Ecto neural progenitor cell (in vitro differentiated cells): Measurements from ENCODE around the gene GSN.

Experiments
- DNase-seq: peaks from one replicate; pipeline ENCODE4 v3.0.0-alpha.2; 2018; ENCODE audit warnings: low spot score

GSN gene

DNA sequence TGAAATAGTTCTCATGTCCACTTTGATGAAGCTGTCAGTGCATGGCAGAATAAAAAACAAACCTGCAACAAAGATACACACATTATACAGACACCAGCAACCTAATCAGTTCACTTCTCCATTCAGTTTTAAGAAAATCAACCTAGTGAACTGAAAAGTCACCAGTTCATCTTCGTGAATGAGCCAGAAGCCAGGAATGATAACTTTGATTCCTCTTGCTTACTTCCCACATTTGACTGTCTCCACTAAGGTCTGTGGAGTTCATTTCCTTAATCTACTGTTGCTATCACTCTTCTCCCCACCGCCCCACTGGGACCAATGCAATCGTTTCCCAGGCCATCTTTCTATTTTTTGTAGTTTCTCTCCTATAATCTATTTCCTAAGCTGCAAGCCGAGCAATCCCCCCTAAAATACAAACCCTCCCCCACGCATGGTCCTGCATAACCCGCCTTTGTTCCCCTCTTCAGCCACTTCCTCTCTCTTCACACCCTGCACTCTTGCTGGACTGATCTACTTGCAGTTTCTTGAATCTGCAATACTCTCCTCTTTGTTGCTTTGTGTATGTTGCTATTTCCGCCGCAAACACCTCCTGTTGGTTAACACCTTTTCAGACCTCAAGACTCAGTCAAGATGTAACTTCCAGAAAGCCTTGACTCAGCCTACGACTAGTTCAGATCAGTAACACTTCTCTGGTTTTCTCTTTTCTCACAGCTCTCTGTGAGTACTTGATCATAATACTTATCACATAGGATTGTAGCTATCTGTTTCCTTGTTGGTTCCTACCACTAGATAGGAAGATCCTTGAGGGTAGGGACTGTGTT lies 85.5 kb downstream of the GSN start:
- no peak for DNase-seq

- DNase-seq, result no peak
Measured at GRCh38 chr9:121354141-121354540, 86.2 kb downstream of the GSN start.

GRCh38 chr9:121354762-121355161 lies 86.8 kb downstream of the GSN start:
- no peak for DNase-seq

GRCh38 chr9:121357011-121357410 lies 89.0 kb downstream of the GSN start:
- no peak for DNase-seq

DNA sequence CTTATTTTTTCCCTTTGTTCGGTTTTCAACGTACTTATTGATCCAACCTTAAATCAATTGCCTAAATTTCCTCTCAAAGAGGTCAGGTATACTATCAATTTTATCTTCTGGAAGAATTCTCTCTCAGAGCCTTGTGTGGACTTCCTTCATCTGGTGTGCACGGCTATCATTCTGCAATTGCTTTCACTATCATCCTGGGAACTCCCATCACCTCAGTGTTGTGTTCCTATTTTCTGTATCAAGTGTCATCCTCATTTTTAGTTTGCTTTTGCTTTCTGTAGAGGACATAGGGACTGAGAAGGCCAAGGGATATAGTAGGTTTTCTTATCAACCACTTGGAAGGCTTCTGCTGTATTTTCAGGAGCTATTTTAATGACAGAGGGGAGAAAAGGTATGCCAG lies 90.8 kb downstream of the GSN start:
- DNase-seq, result no peak

- DNase-seq, result no peak
Measured at GRCh38 chr9:121359351-121360294, 91.7 kb downstream of the GSN start.

DNA sequence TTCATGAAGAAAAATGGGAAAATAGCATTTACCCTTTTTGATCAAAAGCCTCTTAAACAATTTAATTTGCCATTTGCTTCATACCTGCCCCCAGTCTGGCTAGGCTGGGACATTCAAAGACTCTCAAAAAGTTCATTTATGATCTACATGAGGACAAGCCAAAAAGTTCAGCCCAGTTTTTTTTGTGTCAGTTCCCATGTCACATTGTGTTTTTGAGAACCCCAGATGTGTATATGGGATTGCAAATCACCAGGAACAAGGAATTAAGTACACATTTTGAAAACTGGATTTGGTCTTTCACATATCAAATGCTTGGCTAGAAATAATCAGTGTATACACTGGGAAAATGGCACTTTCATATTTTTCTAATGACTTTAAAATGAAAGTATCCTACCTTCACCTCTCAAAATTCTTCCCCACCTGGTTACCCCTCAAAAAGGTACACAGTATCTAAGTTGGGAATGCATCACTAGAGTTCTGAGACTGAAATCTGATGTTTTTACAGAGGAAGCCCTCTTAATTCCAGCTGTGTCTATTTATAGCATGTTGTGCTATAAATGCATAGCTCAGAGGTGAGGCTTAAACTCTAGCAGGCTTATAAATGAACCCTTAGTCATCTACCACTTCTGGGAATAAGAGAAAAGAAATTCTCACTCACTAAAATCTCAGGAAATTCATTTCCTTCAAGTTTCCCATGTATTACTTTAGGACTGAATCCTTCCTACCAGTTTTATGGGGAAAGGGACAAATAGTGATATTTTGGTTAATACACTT lies 92.8 kb downstream of the GSN start:
- DNase-seq, result no peak

DNA sequence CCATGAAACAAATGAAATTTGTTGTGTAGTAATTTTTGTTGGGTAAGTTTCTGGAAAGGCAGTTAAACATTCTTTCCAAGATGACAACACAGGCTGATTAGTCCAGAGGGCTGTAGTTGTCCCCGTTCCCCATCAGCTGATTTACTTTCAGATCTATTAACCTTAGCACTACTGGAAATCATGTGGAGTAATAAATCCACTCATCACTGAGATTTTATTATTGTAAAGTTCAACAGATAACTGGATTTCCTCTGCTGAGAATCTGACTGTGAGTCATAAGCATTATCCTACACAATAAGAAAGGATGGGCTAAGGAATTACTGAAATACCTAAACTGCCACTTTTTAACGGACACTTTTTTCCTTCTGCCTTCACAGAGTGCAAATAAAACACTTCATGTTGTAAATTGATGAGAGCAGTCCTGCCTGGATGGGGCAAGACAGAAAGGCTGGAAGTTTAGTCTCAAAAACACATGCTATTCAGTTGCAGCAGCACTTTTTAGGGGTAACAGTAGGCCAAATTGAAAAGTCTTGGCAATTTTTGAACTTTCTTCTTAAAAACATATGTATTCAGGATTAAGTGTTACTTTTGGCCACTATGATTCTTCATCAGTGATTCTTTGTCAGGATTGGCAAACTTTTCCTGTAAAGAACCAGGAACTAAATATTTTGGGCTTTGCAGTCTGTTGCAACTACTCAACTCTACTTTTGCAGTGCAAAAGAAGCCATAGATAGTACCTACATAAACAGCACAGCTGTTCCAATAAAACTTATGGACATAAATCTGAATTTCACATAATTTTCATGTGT lies 95.1 kb downstream of the GSN start:
- DNase-seq, result no peak

GRCh38 chr9:121363622-121363961 lies 95.6 kb downstream of the GSN start:
- DNase-seq, result no peak

DNA sequence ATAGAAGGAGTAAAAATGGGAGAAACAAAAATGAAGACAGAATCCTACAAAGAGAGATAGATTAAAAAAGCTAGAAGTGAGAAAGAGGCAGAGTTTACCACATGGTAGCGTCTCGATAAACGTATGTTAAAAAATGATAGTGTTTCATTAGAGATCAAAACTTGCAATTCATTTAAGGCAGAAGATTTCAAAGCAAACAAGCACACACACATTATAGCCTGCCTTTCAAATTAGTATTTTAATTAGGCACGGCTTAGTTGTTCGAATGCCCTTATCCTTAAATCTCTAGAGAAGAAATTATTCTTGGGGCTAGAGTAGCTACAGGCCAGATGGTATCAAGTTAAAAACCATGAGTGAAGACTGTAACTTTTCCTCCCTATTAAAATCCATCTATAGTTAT lies 96.1 kb downstream of the GSN start:
- no peak for DNase-seq

GRCh38 chr9:121364886-121365285 lies 96.9 kb downstream of the GSN start:
- DNase-seq, result no peak

- DNase-seq, result no peak
Measured at GRCh38 chr9:121365564-121365963, 97.6 kb downstream of the GSN start.

GRCh38 chr9:121366611-121367192 lies 98.7 kb downstream of the GSN start:
- DNase-seq, result no peak

DNA sequence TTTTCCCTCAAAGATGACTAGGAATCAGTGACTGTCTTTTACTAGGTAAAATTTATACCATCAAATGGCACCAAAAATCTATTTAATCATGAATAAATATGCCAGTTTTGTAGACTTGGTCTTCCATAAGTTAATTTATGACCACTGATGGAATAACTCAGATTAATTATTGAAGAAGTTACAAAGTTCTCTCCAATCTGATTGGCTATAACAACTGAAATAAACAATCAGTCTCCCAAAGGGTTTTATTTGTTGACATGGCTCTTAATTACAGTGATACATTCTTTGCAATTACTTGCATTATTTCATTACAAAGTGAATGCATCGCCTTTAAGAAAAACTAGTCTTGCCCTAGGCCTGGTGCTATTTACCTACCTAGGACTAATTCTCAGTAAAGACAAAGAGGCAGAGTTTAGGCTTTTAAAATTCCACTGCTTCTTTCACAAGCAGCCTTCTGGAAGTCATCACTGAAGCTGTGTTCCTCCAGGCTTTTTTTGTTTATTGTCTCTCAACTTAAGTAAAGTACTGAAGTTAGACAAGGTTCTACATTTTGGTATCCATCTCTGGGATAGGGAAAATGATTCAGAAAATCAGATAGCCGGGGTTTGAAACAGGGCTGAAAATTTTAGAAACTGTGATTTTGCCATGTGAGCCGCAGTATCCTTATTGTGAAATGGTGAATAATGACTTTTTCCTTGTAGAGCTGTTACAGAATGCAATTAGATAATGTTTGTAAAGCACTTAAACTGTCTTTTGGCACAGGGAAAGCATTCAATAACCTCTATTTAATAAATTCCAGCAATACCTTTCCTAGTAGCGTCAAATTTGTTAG lies 99.6 kb downstream of the GSN start:
- DNase-seq, result no peak

DNA sequence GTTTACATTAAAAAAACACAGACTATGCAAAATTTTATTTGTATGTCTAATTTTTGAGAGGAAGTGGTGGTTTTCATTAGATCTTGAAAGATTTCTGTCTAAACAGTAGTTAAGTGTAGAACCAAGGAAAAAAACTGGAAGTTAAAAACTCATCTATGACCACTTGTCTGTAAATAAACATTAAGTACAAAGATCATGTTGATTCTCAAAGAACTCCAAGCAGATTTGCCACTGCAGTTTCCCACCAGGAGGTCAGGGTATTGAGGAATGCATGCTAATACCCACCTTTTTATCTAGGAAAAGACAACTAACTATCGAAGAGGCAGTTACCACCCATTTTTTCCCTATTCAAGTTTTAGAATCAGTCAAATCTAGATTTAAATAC lies 100.2 kb downstream of the GSN start:
- DNase-seq, result no peak

- DNase-seq, result no peak
Measured at GRCh38 chr9:121368745-121369144, 100.8 kb downstream of the GSN start.

DNA sequence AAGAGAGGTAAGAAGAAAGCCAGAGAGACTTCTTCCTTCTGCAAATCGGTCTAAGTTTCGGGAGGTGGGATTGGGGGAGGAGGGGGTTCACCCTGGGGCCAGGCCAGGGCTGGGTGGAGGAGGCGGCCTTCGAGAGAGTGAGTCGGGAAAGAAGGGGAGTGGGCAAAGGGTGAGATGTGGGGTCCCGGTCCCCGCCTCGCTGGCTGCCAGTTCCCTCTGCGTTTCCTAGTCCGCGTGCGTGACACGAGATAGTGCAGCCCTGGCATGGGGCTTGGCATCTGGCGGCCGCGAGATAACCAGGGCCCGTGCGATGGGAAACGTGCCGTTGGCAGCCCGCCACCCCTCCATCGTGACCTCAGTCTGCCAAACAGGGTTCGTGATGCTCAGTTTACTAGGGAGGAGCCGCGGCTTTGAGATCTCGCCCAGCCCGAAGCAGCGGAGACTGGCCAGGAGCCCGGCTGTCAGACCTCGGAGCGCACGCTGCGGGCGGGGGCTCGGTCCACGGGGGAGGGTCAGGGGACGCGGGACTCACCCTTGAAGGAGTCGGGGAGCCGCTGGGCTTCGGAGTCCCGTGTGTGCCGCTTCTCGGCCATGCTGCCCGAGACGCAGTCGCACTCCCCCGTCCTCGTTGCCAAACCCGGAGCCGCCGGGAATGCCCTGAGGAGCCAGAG lies 101.8 kb downstream of the GSN start, which contains the start of gene STOM:
Gene STOM (minus strand): TSS at position 656 of the 671 bp plus-strand sequence. CDS start 63 bp downstream, at position 593.
- DNase-seq, result no peak

- no peak for DNase-seq
Measured at GRCh38 chr9:121371495-121372061, 103.6 kb downstream of the GSN start.
